Fibroblast of pulmonary artery (primary cell): ENCODE results near the gene BBS10.
A peak's percentile ranks its signal among the peaks of the same experiment; 100 is the strongest.
"Not testable (repeated sequence)": the region's sequence is repeated elsewhere in the genome, so short reads cannot be mapped to it uniquely, and the experiment has no call there.

Source experiments
- DNase-seq: peaks from one replicate; pipeline ENCODE4 v3.0.0-alpha.2; 2010; ENCODE audit warnings: low read depth
- H3K4me3 ChIP-seq: replicated peaks from 2 replicates; pipeline ENCODE4 v1.5.1; 2011; ENCODE audit warnings: low read depth, mild to moderate bottlenecking, control low read depth, low read length, moderate library complexity
- TF ChIP-seq, protein P1 (sequence below): IDR thresholded peaks from 2 replicates; pipeline ENCODE4 v1.5.1; 2011; ENCODE audit warnings: mild to moderate bottlenecking, control low read depth, low read length, inconsistent platforms; ENCODE audit errors: missing control alignments

BBS10 gene

GRCh38 chr12:76375939-76376338 is 27.7 kb upstream of the BBS10 start:
- H3K4me3 ChIP-seq: no peak overlapping the region
- DNase-seq: peak; percentile 8
- TF ChIP-seq, protein P1, sequence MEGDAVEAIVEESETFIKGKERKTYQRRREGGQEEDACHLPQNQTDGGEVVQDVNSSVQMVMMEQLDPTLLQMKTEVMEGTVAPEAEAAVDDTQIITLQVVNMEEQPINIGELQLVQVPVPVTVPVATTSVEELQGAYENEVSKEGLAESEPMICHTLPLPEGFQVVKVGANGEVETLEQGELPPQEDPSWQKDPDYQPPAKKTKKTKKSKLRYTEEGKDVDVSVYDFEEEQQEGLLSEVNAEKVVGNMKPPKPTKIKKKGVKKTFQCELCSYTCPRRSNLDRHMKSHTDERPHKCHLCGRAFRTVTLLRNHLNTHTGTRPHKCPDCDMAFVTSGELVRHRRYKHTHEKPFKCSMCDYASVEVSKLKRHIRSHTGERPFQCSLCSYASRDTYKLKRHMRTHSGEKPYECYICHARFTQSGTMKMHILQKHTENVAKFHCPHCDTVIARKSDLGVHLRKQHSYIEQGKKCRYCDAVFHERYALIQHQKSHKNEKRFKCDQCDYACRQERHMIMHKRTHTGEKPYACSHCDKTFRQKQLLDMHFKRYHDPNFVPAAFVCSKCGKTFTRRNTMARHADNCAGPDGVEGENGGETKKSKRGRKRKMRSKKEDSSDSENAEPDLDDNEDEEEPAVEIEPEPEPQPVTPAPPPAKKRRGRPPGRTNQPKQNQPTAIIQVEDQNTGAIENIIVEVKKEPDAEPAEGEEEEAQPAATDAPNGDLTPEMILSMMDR: no peak

- no peak overlapping the region for H3K4me3 ChIP-seq
- TF ChIP-seq, protein P1: no peak
- no peak for DNase-seq
Measured at GRCh38 chr12:76375470-76375869, 27.3 kb upstream of the BBS10 start.

DNA sequence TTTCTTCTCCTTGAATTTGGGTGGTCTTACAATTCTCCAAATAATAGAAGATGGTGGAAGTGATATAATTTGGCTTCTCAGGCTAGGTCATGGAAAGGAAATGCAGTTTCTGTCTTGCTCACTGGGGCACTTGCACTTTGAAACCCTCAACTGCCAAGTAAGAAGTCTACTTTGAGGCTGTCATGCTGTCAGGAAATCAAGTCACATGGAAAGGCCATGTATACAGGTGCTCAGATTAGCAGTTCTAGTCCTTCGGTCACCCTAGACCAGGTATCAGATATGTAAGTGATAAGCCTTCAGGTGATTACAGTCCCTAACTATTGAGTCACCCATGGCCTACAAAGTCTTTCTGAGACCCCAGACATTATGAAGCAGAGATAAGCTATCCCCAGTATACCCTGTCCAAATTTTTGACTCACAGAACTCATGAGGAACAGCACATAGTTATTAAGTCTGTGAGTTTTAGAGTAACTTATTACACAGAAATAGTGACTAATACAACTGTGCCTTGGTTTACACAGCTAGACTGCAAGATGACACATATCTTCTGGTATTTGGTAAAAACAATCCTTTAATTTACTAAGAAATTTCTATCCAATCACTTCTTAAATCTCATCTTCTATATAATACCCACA is 26.3 kb upstream of the BBS10 start:
- DNase-seq: no peak
- H3K4me3 ChIP-seq: no peak overlapping the region
- TF ChIP-seq, protein P1: no peak

DNA sequence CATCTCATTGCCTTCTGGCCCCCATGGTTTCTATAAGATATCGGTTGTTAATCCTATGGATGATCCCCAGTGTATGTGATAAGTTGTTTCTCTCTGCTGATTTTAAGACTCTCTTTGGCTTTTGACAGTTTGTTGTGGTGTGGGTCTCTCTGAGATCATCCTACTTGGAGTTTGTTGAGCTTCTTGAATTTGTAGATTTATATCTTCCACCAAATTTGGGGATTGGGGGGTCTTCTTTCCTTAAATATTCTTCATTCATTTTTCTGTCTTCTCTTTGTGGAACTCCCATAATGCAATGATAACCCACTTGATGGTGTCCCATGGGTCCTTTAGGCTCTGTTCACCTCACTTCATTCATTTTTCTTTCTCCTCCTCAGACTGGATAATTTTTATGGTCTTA is 20.0 kb upstream of the BBS10 start:
- TF ChIP-seq, protein P1: no peak
- no peak overlapping the region for H3K4me3 ChIP-seq

DNA sequence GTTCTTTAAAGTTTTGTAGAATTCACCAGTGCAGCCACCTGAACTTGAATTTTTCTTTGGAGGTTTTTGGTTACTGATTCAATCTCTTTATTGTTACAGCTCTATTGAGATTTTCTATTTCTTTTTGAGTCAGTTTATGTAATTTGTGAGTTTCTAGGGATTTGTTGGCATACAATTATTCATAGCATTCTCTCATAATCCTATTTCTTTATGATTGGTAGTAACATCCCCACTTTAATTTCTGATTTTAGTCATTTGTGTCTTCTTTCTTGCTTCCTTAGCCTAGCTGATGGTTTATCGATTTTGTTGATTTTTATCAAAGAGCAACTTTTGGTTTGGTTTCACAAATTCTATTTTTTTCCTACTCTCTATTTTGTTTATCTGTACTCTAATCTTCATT is 17.9 kb upstream of the BBS10 start:
- no peak overlapping the region for H3K4me3 ChIP-seq
- TF ChIP-seq, protein P1: no peak
- DNase-seq: no peak

More for the DNA sequence above, 20.0 kb upstream of the BBS10 start:
- no peak for DNase-seq

GRCh38 chr12:76364131-76364530 is 15.9 kb upstream of the BBS10 start:
- H3K4me3 ChIP-seq, DNase-seq: not testable (repeated sequence)

DNA sequence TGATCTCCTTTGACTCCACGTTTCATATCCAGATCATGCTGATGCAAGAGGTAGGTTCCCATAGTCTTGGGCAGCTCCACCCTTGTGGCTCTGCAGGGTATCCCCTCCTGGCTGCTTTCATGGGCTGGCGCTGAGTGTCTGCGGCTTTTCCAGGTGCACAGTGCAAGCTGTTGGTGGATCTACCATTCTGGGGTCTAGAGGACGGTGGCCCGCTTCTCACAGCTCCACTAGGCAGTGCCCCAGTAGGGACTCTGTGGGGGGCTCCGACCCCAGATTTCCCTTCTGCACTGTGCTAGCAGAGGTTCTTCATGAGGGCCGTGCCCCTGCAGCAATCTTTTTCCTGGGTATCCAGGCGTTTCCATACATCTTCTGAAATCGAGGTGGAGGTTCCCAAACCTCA is 12.1 kb upstream of the BBS10 start:
- no peak for DNase-seq
- TF ChIP-seq, protein P1: no peak
- H3K4me3 ChIP-seq: no peak overlapping the region
